HEK293T (cell line): Measurements from ENCODE around the gene IGF1R.

Source experiments
- BHLHE40 ChIP-seq: fragments of 450-650 bp; IDR thresholded peaks from 2 replicates; pipeline ENCODE4 v1.6.1; 2016; ENCODE audit warnings: mild to moderate bottlenecking, moderate library complexity, borderline replicate concordance
- CTBP1 ChIP-seq: fragments of 450-650 bp; IDR thresholded peaks from 2 replicates; pipeline ENCODE4 v1.6.1; 2016; ENCODE audit warnings: borderline replicate concordance
- ELF4 ChIP-seq: fragments of 450-650 bp; IDR thresholded peaks from 2 replicates; pipeline ENCODE4 v1.6.1; 2017; ENCODE audit warnings: antibody characterized with exemption
- FOXA1 ChIP-seq: fragments of 450-650 bp; IDR thresholded peaks from 2 replicates; pipeline ENCODE4 v1.6.1; 2016; ENCODE audit warnings: mild to moderate bottlenecking
- FOXM1 ChIP-seq: fragments of 450-650 bp; IDR thresholded peaks from 2 replicates; pipeline ENCODE4 v1.6.1; 2017; ENCODE audit warnings: mild to moderate bottlenecking, borderline replicate concordance
- SP1 ChIP-seq: fragments of 450-650 bp; IDR thresholded peaks from 2 replicates; pipeline ENCODE4 v1.6.1; 2017
- SUZ12 ChIP-seq: fragments of 450-650 bp; IDR thresholded peaks from 2 replicates; pipeline ENCODE4 v1.6.1; 2016; ENCODE audit warnings: mild to moderate bottlenecking
- TARDBP ChIP-seq: fragments of 450-650 bp; IDR thresholded peaks from 2 replicates; pipeline ENCODE4 v1.6.1; 2016
- ZNF384 ChIP-seq: fragments of 450-650 bp; IDR thresholded peaks from 2 replicates; pipeline ENCODE4 v1.6.1; 2016

DNA sequence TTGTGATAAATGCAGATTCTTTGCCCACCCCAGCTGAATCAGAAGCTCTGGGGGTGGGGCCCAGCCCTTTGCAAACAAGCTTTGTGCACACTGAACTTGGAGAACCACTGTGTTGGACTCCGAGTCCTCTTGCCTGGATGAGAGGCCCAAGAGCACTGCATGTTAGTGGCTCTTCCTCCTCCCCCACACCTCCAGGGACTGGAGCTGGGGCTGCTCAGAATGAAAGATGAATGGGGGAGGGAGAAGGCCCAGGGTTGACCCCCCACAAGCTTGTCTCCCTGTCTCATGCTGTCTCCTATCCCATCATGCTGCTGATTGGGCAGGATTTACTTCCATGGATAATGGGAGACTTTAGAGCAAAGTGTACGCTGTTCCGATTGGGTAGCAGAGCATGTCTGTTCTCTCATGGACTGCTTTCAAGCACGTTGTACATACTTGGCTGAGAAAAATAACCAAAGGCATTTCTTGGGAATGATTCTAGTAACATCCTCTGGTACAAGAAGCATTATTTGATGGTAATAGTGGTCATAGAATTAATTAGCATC is 259.7 kb downstream of the IGF1R start:
- no peak for TF ChIP-seq TARDBP
- TF ChIP-seq SUZ12, result no peak
- TF ChIP-seq ELF4, result no peak
- TF ChIP-seq BHLHE40, result no peak
- no peak for TF ChIP-seq ZNF384
- no peak for TF ChIP-seq SP1
- no peak for TF ChIP-seq FOXM1
- TF ChIP-seq CTBP1, result no peak
- no peak for TF ChIP-seq FOXA1
